ENCODE measurements around the gene CAPN8. TPM values are rescaled to one million over a fixed set of nuclear protein-coding genes. Genes with fewer than 3 reads are reported as not detected.

CAPN8 gene
- total RNA-seq, 1 experiment from 2014 or later: 94.7 TPM

DNA sequence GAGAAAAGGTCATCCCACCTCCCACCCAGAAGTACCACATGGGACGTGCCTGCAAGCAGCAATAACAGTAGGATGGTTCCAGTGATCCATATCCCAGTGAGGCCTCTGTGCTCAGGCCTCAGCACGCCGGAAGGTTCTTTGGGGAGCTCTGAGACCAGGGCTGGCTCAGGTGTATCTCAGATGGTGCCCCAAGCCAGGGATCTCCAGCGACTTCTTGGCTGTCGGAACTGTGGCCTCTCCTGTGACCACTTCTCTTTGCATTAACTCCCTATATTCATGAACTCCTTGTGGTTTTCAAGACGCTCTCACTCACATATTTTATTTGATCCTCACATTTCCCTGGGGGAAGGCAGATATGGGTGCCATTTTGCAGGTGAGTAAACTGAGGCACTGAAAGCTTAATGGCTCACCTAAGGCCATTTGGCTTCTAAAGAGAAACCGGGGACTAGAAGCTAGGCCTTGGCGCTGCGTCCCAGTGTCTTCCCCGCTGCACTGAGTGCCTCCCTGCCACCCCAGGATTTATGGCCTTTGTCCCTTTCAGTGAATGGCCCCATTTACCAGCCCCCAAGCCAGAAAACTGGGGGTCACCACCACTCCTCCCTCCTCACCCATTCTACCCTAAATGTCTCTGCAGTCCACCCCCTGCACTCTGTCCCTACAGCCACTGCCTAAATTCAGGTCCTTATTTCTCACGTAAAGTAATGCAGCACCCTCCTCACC, 170.4 kb downstream of the CAPN8 start:
- H2AFZ ChIP-seq: no peak overlapping the region
- H3K79me2 ChIP-seq (ENCODE audit: low read depth): no peaks in the 10 kb centered on the region
- no peaks in the 10 kb centered on the region for H3F3A ChIP-seq (ENCODE audit: insufficient read depth, low read depth)
- no peaks in the 10 kb centered on the region for H3K9me3 ChIP-seq (ENCODE audit: insufficient read depth, low read depth)
- no peak overlapping the region for H3K27ac ChIP-seq
- TF ChIP-seq, protein P1, sequence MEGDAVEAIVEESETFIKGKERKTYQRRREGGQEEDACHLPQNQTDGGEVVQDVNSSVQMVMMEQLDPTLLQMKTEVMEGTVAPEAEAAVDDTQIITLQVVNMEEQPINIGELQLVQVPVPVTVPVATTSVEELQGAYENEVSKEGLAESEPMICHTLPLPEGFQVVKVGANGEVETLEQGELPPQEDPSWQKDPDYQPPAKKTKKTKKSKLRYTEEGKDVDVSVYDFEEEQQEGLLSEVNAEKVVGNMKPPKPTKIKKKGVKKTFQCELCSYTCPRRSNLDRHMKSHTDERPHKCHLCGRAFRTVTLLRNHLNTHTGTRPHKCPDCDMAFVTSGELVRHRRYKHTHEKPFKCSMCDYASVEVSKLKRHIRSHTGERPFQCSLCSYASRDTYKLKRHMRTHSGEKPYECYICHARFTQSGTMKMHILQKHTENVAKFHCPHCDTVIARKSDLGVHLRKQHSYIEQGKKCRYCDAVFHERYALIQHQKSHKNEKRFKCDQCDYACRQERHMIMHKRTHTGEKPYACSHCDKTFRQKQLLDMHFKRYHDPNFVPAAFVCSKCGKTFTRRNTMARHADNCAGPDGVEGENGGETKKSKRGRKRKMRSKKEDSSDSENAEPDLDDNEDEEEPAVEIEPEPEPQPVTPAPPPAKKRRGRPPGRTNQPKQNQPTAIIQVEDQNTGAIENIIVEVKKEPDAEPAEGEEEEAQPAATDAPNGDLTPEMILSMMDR (conservative IDR thresholded peaks at IDR 0.05): no peak
- TF ChIP-seq EZH2 (IDR thresholded peaks at IDR 0.05; ENCODE audit: low read depth): no peak
- peaks cover 4% of the 10 kb centered on the region for H3K4me1 ChIP-seq (replicated peaks; ENCODE audit: insufficient read depth)
- no peak for DNase-seq
- H3K4me3 ChIP-seq: no peak overlapping the region
- intact Hi-C loops (cut with micrococcal nuclease; ENCODE audit: unreplicated experiment): no loop called here
- BruUV-seq (replicated peaks): no TSS peak
- H3K9me2 ChIP-seq (ENCODE audit: insufficient read depth): no peaks in the 10 kb centered on the region
- ChIA-PET CTCF (no interaction called here), POLR2A (ENCODE audit: unreplicated experiment) (no interaction called here)
- no peak overlapping the region for H3K4me2 ChIP-seq
- no peaks in the 10 kb centered on the region for H4K20me1 ChIP-seq (ENCODE audit: insufficient read depth)
- H3K27me3 ChIP-seq (ENCODE audit: insufficient read depth, low read depth): no peaks in the 10 kb centered on the region; the same call in 1 of the 2 replicates
- no peaks in the 10 kb centered on the region for H3K36me3 ChIP-seq (ENCODE audit: low read depth)

DNA sequence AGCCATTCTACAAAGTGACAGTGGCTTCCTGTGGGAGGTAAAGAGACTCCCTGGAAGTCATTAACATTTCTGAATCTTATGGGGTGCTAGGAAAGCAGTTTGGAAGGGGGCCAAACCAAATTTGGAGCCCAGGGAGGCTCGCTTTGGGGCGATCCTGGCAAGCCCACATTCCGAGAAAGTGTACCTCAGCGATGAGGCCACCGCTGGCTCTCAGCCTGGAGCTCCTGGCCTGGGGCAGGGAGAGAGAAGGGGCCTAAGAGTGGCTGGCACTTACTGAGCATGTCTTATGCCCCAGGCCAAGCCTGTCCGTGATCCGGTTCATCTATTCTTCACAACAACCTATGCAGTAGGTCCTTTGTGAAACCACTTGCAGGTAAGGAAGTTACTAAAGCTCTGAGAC, 173.5 kb downstream of the CAPN8 start:
- H2AFZ ChIP-seq: no peak overlapping the region
- no peaks in the 10 kb centered on the region for H3K9me2 ChIP-seq (ENCODE audit: insufficient read depth)
- no TSS peak for BruUV-seq (replicated peaks)
- H3F3A ChIP-seq (ENCODE audit: insufficient read depth, low read depth): no peaks in the 10 kb centered on the region
- intact Hi-C loops (cut with micrococcal nuclease; ENCODE audit: unreplicated experiment): no loop called here
- H3K4me3 ChIP-seq: no peak overlapping the region
- no peaks in the 10 kb centered on the region for H3K79me2 ChIP-seq (ENCODE audit: low read depth)
- no peak overlapping the region for H3K4me2 ChIP-seq
- H3K9me3 ChIP-seq (ENCODE audit: insufficient read depth, low read depth): no peaks in the 10 kb centered on the region
- POLR2A ChIA-PET (ENCODE audit: unreplicated experiment): interaction anchor here (0.6 kb wide), 1 partner anchor 585 kb away, joined by 4 read pairs; no protein-coding TSS in a partner anchor
- CTCF ChIA-PET: interaction anchor here (0.6 kb wide), 1 partner anchor 358 kb away, joined by 3 read pairs; no protein-coding TSS in a partner anchor
- no peaks in the 10 kb centered on the region for H3K36me3 ChIP-seq (ENCODE audit: low read depth)
- no peaks in the 10 kb centered on the region for H3K4me1 ChIP-seq (replicated peaks; ENCODE audit: insufficient read depth)
- no peaks in the 10 kb centered on the region for H4K20me1 ChIP-seq (ENCODE audit: insufficient read depth)
- peak in 1 of 2 experiments; percentile 85 for DNase-seq
- peaks cover 26% of the 10 kb centered on the region for H3K27me3 ChIP-seq (ENCODE audit: insufficient read depth, low read depth)
- H3K27ac ChIP-seq: no peak overlapping the region
- TF ChIP-seq, protein P1 (conservative IDR thresholded peaks at IDR 0.05): no peak
- TF ChIP-seq EZH2 (IDR thresholded peaks at IDR 0.05; ENCODE audit: low read depth): no peak

Other genes starting within 250 kb of the CAPN8 start
- 376 and 459 TPM in 2 replicates for gene CAPN2, start 46.8 kb upstream of the CAPN8 start, total RNA-seq (2021)
- gene TP53BP2, start 180.2 kb upstream of the CAPN8 start, total RNA-seq (2021): 63.1 and 81.4 TPM in 2 replicates

All from PC-9 (cell line).